Skin epidermis (tissue), 12 donors: Measurements from ENCODE around the gene DAB1.
"Not testable (repeated sequence)": the region's sequence is repeated elsewhere in the genome, so short reads cannot be mapped to it uniquely, and the experiment has no call there.

Source experiments
- H3K27ac ChIP-seq, 21 experiments: fragments of 200-600 bp; sonication (generic) in 11 of 21; one replicate each; pipeline ENCODE4 v1.5.0; 2020; ENCODE audit warnings: mild to moderate bottlenecking in 3 of 21, inconsistent platforms in 2 of 21, moderate library complexity in 2 of 21
- H3K4me3 ChIP-seq, 7 experiments: fragments of 200-600 bp; sonication (generic) in 2 of 7; one replicate each; pipeline ENCODE4 v1.5.0; 2020; ENCODE audit warnings: inconsistent platforms in 2 of 7, mild to moderate bottlenecking in 2 of 7, moderate library complexity in 1 of 7

DAB1 gene

GRCh38 chr1:57248830-57249229 lies 175.0 kb downstream of the DAB1 start:
- Histone ChIP-seq H3K27ac (no peak overlapping the region), H3K4me3 (no peak overlapping the region)

- Histone ChIP-seq H3K27ac (no peak overlapping the region), H3K4me3 (no peak overlapping the region)
Observed at GRCh38 chr1:57238233-57238781, 185.6 kb downstream of the DAB1 start.

- Histone ChIP-seq H3K4me3 (no peak overlapping the region), H3K27ac (no peak overlapping the region)
Observed at GRCh38 chr1:57235730-57236510, 187.9 kb downstream of the DAB1 start.

GRCh38 chr1:57234459-57234858 lies 189.4 kb downstream of the DAB1 start:
- no peak overlapping the region for H3K27ac ChIP-seq
- H3K4me3 ChIP-seq = no peak overlapping the region

- H3K27ac ChIP-seq = no peak overlapping the region
- no peak overlapping the region for H3K4me3 ChIP-seq
Observed at GRCh38 chr1:57232500-57232899, 191.4 kb downstream of the DAB1 start.

- no peak overlapping the region for H3K27ac ChIP-seq
- no peak overlapping the region for H3K4me3 ChIP-seq
Observed at GRCh38 chr1:57229998-57230397, 193.9 kb downstream of the DAB1 start.

GRCh38 chr1:57229076-57229475 lies 194.8 kb downstream of the DAB1 start:
- Histone ChIP-seq H3K27ac (no peak overlapping the region), H3K4me3 (no peak overlapping the region)

- no peak overlapping the region for H3K4me3 ChIP-seq
Observed at GRCh38 chr1:57222801-57223200, 201.1 kb downstream of the DAB1 start.

GRCh38 chr1:57222307-57222706 lies 201.6 kb downstream of the DAB1 start:
- H3K4me3 ChIP-seq = no peak overlapping the region
- no peak overlapping the region for H3K27ac ChIP-seq

More at GRCh38 chr1:57222801-57223200, 201.1 kb downstream of the DAB1 start:
- no peak overlapping the region for H3K27ac ChIP-seq

- not testable (repeated sequence) for H3K27ac ChIP-seq, H3K4me3 ChIP-seq
Observed at GRCh38 chr1:57220905-57221304, 203.0 kb downstream of the DAB1 start.

GRCh38 chr1:57218487-57219079 lies 205.3 kb downstream of the DAB1 start:
- no peak overlapping the region for H3K27ac ChIP-seq
- H3K4me3 ChIP-seq = no peak overlapping the region

- H3K27ac ChIP-seq = no peak overlapping the region
- H3K4me3 ChIP-seq = no peak overlapping the region
Observed at GRCh38 chr1:57217905-57218304, 206.0 kb downstream of the DAB1 start.

- no peak overlapping the region for H3K4me3 ChIP-seq
- no peak overlapping the region for H3K27ac ChIP-seq
Observed at GRCh38 chr1:57214951-57215575, 208.8 kb downstream of the DAB1 start.

GRCh38 chr1:57210881-57211280 lies 213.0 kb downstream of the DAB1 start:
- H3K4me3 ChIP-seq = no peak overlapping the region
- H3K27ac ChIP-seq = no peak overlapping the region

GRCh38 chr1:57209495-57209894 lies 214.4 kb downstream of the DAB1 start:
- no peak overlapping the region for H3K4me3 ChIP-seq
- H3K27ac ChIP-seq = no peak overlapping the region

GRCh38 chr1:57208741-57209302 lies 215.0 kb downstream of the DAB1 start:
- Histone ChIP-seq H3K4me3 (no peak overlapping the region), H3K27ac (no peak overlapping the region)

GRCh38 chr1:57206038-57206437 lies 217.8 kb downstream of the DAB1 start:
- Histone ChIP-seq H3K27ac (no peak overlapping the region), H3K4me3 (no peak overlapping the region)

GRCh38 chr1:57204942-57205787 lies 218.7 kb downstream of the DAB1 start:
- Histone ChIP-seq H3K4me3 (no peak overlapping the region), H3K27ac (no peak overlapping the region)

- no peak overlapping the region for H3K4me3 ChIP-seq
- H3K27ac ChIP-seq = no peak overlapping the region
Observed at GRCh38 chr1:57204091-57204490, 219.8 kb downstream of the DAB1 start.

GRCh38 chr1:57202241-57202640 lies 221.6 kb downstream of the DAB1 start:
- Histone ChIP-seq H3K4me3 (no peak overlapping the region), H3K27ac (no peak overlapping the region)
